GM21576 (cell line): ENCODE results near the gene CLEC4M.
"Not testable (repeated sequence)": the region's sequence is repeated elsewhere in the genome, so short reads cannot be mapped to it uniquely, and the experiment has no call there.

ENCODE experiments used
- ATAC-seq: cut with Tn5 transposase; IDR thresholded peaks from one replicate; pipeline ENCODE4 v1.9.1; 2021; ENCODE audit warnings: mild to moderate bottlenecking, moderate library complexity; ENCODE audit not compliant: unreplicated experiment

Gene CLEC4M

GRCh38 chr19:7801020-7801570 lies 38.1 kb downstream of the CLEC4M start:
- no peak for ATAC-seq

GRCh38 chr19:7806234-7806633 lies 43.2 kb downstream of the CLEC4M start:
- no peak for ATAC-seq

- no peak for ATAC-seq
Measured at GRCh38 chr19:7806876-7807275, 43.8 kb downstream of the CLEC4M start.

- ATAC-seq = no peak
Measured at GRCh38 chr19:7808108-7808507, 45.1 kb downstream of the CLEC4M start.

- ATAC-seq = no peak
Measured at GRCh38 chr19:7811989-7812388, 48.9 kb downstream of the CLEC4M start.

GRCh38 chr19:7815325-7815724 lies 52.3 kb downstream of the CLEC4M start:
- ATAC-seq = no peak

GRCh38 chr19:7816040-7816439 lies 53.0 kb downstream of the CLEC4M start:
- ATAC-seq = not testable (repeated sequence)

GRCh38 chr19:7817801-7818200 lies 54.8 kb downstream of the CLEC4M start:
- ATAC-seq = no peak

GRCh38 chr19:7818806-7819205 lies 55.8 kb downstream of the CLEC4M start:
- ATAC-seq = no peak
